ENCODE results near the gene RHBG. TPM values are rescaled to one million over a fixed set of nuclear protein-coding genes. Genes with fewer than 3 reads are reported as not detected.
"Not testable (repeated sequence)": the region's sequence is repeated elsewhere in the genome, so short reads cannot be mapped to it uniquely, and the experiment has no call there.

The RHBG gene
- total and polyA plus RNA-seq, 7 experiments from 2014 or later = not detected

- H3K4me1 Mint-ChIP-seq; H3K36me3 Mint-ChIP-seq; H3K36me3 ChIP-seq (ENCODE audit: control insufficient read depth in 2 of 3, insufficient read depth in 3 of 3, low read length in 3 of 3); H3K27ac Mint-ChIP-seq; H3K9me3 ChIP-seq (ENCODE audit: control insufficient read depth in 2 of 3, low read length in 3 of 3); H3K27me3 ChIP-seq (ENCODE audit: control insufficient read depth in 2 of 2, insufficient read depth in 2 of 2, low read length in 2 of 2); H3K4me3 ChIP-seq (ENCODE audit: low read length); DNase-seq; ATAC-seq; H3K4me1 ChIP-seq (ENCODE audit: control insufficient read depth in 2 of 2, insufficient read depth in 2 of 2, low read length in 2 of 2); H3K4me3 Mint-ChIP-seq; H3K27ac ChIP-seq (ENCODE audit: low read depth, low read length); POLR2A ChIA-PET; intact Hi-C loops (cut with micrococcal nuclease); H3K9me3 Mint-ChIP-seq: not testable (repeated sequence)
- peaks cover 0 to 49% (median 8%) of the 10 kb centered on the region in 5 donors for H3K27me3 Mint-ChIP-seq
- CTCF ChIA-PET = interaction anchor here (0.6 kb wide), 2 partner anchors 259 to 441 kb away, joined by 4 read pairs; no protein-coding TSS in a partner anchor
Measured at GRCh38 chr1:156346035-156346434, 23.0 kb upstream of the RHBG start.

- ChIA-PET POLR2A (no interaction called here), CTCF (interaction anchor here (0.6 kb wide), 1 partner anchor 259 kb away, joined by 4 read pairs; no protein-coding TSS in a partner anchor)
- Histone ChIP-seq H3K4me1 (ENCODE audit: control insufficient read depth in 2 of 2, insufficient read depth in 2 of 2, low read length in 2 of 2) (no peaks in the 10 kb centered on the region), H3K36me3 (ENCODE audit: control insufficient read depth in 2 of 3, insufficient read depth in 3 of 3, low read length in 3 of 3) (no peaks in the 10 kb centered on the region), H3K27ac (ENCODE audit: low read depth, low read length) (no peak overlapping the region), H3K4me3 (ENCODE audit: low read length) (no peak overlapping the region), H3K9me3 (ENCODE audit: control insufficient read depth in 2 of 3, low read length in 3 of 3) (no peaks in the 10 kb centered on the region), H3K27me3 (ENCODE audit: control insufficient read depth in 2 of 2, insufficient read depth in 2 of 2, low read length in 2 of 2) (no peaks in the 10 kb centered on the region)
- Mint-ChIP-seq H3K27ac (no peak overlapping the region), H3K4me3 (no peak overlapping the region), H3K9me3 (no peaks in the 10 kb centered on the region), H3K27me3 (peaks cover 0 to 55% (median 8%) of the 10 kb centered on the region in 5 donors), H3K4me1 (peaks cover 0 to 5% (median 0%) of the 10 kb centered on the region in 7 donors), H3K36me3 (no peaks in the 10 kb centered on the region)
- intact Hi-C loops (cut with micrococcal nuclease) = no loop called here
- DNase-seq (no peak), ATAC-seq (no peak)
Measured at GRCh38 chr1:156346636-156347035, 22.4 kb upstream of the RHBG start.

DNA sequence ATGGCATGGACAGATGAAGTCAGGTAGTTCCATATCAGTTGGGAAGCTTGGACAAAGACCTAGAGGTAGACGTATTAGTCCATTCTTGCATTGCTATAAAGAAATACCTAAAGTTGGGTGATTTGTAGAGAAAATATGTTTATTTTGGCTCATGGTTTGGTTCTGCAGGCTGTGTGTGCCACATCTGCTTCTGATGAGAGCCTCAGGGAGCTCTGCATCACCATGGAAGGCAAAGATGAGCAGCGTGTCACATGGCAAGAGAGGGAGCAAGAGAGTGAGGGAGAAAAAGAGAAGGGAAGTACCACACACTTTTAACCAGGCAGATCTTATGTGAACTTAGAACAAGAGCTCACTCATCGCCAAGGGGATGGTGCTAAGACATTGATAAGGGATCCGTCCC, 21.7 kb upstream of the RHBG start:
- POLR2A ChIA-PET = no interaction called here
- Histone ChIP-seq H3K27ac (ENCODE audit: low read depth, low read length) (no peak overlapping the region), H3K9me3 (ENCODE audit: control insufficient read depth in 2 of 3, low read length in 3 of 3) (no peaks in the 10 kb centered on the region), H3K4me3 (ENCODE audit: low read length) (no peak overlapping the region), H3K27me3 (ENCODE audit: control insufficient read depth in 2 of 2, insufficient read depth in 2 of 2, low read length in 2 of 2) (no peaks in the 10 kb centered on the region), H3K4me1 (ENCODE audit: control insufficient read depth in 2 of 2, insufficient read depth in 2 of 2, low read length in 2 of 2) (no peaks in the 10 kb centered on the region), H3K36me3 (ENCODE audit: control insufficient read depth in 2 of 3, insufficient read depth in 3 of 3, low read length in 3 of 3) (no peaks in the 10 kb centered on the region)
- ATAC-seq = no peak
- Mint-ChIP-seq H3K36me3 (no peaks in the 10 kb centered on the region), H3K9me3 (no peaks in the 10 kb centered on the region), H3K27me3 (peaks cover 0 to 57% (median 8%) of the 10 kb centered on the region in 5 donors), H3K27ac (no peak overlapping the region), H3K4me3 (no peak overlapping the region), H3K4me1 (peaks cover 0 to 5% (median 0%) of the 10 kb centered on the region in 7 donors)
- intact Hi-C loops (cut with micrococcal nuclease) = no loop called here
- CTCF ChIA-PET = no interaction called here
- no peak for DNase-seq

DNA sequence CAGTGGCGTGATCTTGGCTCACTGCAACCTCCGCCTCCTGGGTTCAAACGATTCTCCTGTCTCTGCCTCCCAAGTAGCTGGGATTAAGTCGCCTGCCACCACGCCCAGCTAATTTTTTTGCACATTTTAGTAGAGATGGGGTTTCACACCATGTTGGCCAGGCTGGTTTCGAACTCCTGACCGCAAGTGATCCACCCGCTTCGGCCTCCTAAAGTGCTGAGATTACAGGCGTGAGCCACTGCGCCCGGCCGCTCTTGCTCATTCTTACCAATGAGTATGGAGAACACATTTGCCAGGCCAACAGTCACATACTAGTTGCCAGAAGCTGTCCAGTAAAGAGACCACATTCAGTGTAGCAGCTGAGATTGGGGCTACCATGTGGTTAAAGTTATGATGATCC, 16.5 kb upstream of the RHBG start:
- H3K9me3 Mint-ChIP-seq; POLR2A ChIA-PET; H3K27ac Mint-ChIP-seq; intact Hi-C loops (cut with micrococcal nuclease); ATAC-seq; H3K36me3 Mint-ChIP-seq; H3K36me3 ChIP-seq (ENCODE audit: control insufficient read depth in 2 of 3, insufficient read depth in 3 of 3, low read length in 3 of 3); DNase-seq; H3K4me3 Mint-ChIP-seq; H3K4me3 ChIP-seq (ENCODE audit: low read length); H3K27me3 ChIP-seq (ENCODE audit: control insufficient read depth in 2 of 2, insufficient read depth in 2 of 2, low read length in 2 of 2); H3K4me1 ChIP-seq (ENCODE audit: control insufficient read depth in 2 of 2, insufficient read depth in 2 of 2, low read length in 2 of 2); H3K9me3 ChIP-seq (ENCODE audit: control insufficient read depth in 2 of 3, low read length in 3 of 3); H3K27ac ChIP-seq (ENCODE audit: low read depth, low read length): not testable (repeated sequence)
- CTCF ChIA-PET = interaction anchor here (0.8 kb wide), 1 partner anchor 94 kb away, joined by 3 read pairs; no protein-coding TSS in a partner anchor
- Mint-ChIP-seq H3K4me1 (peaks cover 0 to 10% (median 4%) of the 10 kb centered on the region in 7 donors), H3K27me3 (peaks cover 0 to 44% (median 13%) of the 10 kb centered on the region in 5 donors)

GRCh38 chr1:156356262-156356874, 12.6 kb upstream of the RHBG start:
- Mint-ChIP-seq H3K4me3 (peak overlapping the region in 2 of 10 donors; percentile 6 to 8), H3K4me1 (peaks cover 0 to 11% (median 4%) of the 10 kb centered on the region in 7 donors), H3K36me3 (no peaks in the 10 kb centered on the region), H3K27me3 (peaks cover 8 to 51% (median 18%) of the 10 kb centered on the region in 5 donors), H3K9me3 (peaks cover 0 to 2% (median 0%) of the 10 kb centered on the region in 11 donors), H3K27ac (no peak overlapping the region)
- Histone ChIP-seq H3K4me1 (ENCODE audit: control insufficient read depth in 2 of 2, insufficient read depth in 2 of 2, low read length in 2 of 2) (no peaks in the 10 kb centered on the region), H3K27me3 (ENCODE audit: control insufficient read depth in 2 of 2, insufficient read depth in 2 of 2, low read length in 2 of 2) (no peaks in the 10 kb centered on the region), H3K4me3 (ENCODE audit: low read length) (no peak overlapping the region), H3K27ac (ENCODE audit: low read depth, low read length) (no peak overlapping the region), H3K9me3 (ENCODE audit: control insufficient read depth in 2 of 3, low read length in 3 of 3) (no peaks in the 10 kb centered on the region), H3K36me3 (ENCODE audit: control insufficient read depth in 2 of 3, insufficient read depth in 3 of 3, low read length in 3 of 3) (no peaks in the 10 kb centered on the region)
- ATAC-seq (no peak), DNase-seq (no peak)
- ChIA-PET CTCF (interaction anchor here (0.5 to 1.3 kb wide), 5 partner anchors 13 to 267 kb away, joined by 3 to 5 read pairs (median 3); no protein-coding TSS in a partner anchor), POLR2A (no interaction called here)
- intact Hi-C loops (cut with micrococcal nuclease) = no loop called here

GRCh38 chr1:156356875-156357534, 12.0 kb upstream of the RHBG start:
- H3K27ac ChIP-seq (ENCODE audit: low read depth, low read length) = no peak overlapping the region

More at GRCh38 chr1:156356875-156357534, 12.0 kb upstream of the RHBG start:
- Mint-ChIP-seq H3K27ac (no peak overlapping the region), H3K36me3 (no peaks in the 10 kb centered on the region), H3K9me3 (peaks cover 0 to 2% (median 0%) of the 10 kb centered on the region in 11 donors), H3K27me3 (peaks cover 8 to 47% (median 18%) of the 10 kb centered on the region in 5 donors), H3K4me3 (peak overlapping the region in 6 of 10 donors; percentile 2 to 21 (median 11)), H3K4me1 (peaks cover 0 to 11% (median 4%) of the 10 kb centered on the region in 7 donors)
- Histone ChIP-seq H3K4me3 (ENCODE audit: low read length) (no peak overlapping the region), H3K36me3 (ENCODE audit: control insufficient read depth in 2 of 3, insufficient read depth in 3 of 3, low read length in 3 of 3) (no peaks in the 10 kb centered on the region), H3K4me1 (ENCODE audit: control insufficient read depth in 2 of 2, insufficient read depth in 2 of 2, low read length in 2 of 2) (no peaks in the 10 kb centered on the region), H3K27me3 (ENCODE audit: control insufficient read depth in 2 of 2, insufficient read depth in 2 of 2, low read length in 2 of 2) (no peaks in the 10 kb centered on the region), H3K9me3 (ENCODE audit: control insufficient read depth in 2 of 3, low read length in 3 of 3) (no peaks in the 10 kb centered on the region)
- ChIA-PET POLR2A (no interaction called here), CTCF (interaction anchor here (1.0 kb wide), 1 partner anchor 42 kb away, joined by 4 read pairs; no protein-coding TSS in a partner anchor)
- DNase-seq (peak; percentile 27 to 78 (median 54)), ATAC-seq (peak; percentile 97)
- intact Hi-C loops (cut with micrococcal nuclease) = loop anchor here (1.0 kb wide), 3 partner anchors 26 to 88 kb away; no protein-coding TSS in a partner anchor

All from naive thymus-derived CD4-positive, alpha-beta T cell (primary cell).